Duodenal mucosa (tissue), 2 donors: ENCODE data around the gene FBF1.

ENCODE experiments used
- H3K27ac ChIP-seq: one replicate; pipeline ENCODE4 v1.7.0; 2013; ENCODE audit warnings: low read depth, low read length
- H3K27me3 ChIP-seq, 2 donors: one replicate each; pipeline ENCODE4 v1.7.0; 2013; ENCODE audit warnings: low read length in 2 of 2, control low read depth in 1 of 2; ENCODE audit not compliant: insufficient read depth in 2 of 2, control insufficient read depth in 1 of 2
- H3K36me3 ChIP-seq, 2 donors: one replicate each; pipeline ENCODE4 v1.7.0; 2013; ENCODE audit warnings: low read length in 2 of 2, control low read depth in 1 of 2; ENCODE audit not compliant: insufficient read depth in 2 of 2, control insufficient read depth in 1 of 2
- H3K4me1 ChIP-seq, 2 donors: one replicate each; pipeline ENCODE4 v1.7.0; 2013; ENCODE audit warnings: low read length in 2 of 2, control low read depth in 1 of 2; ENCODE audit not compliant: insufficient read depth in 2 of 2, control insufficient read depth in 1 of 2
- H3K4me3 ChIP-seq, 2 donors: one replicate each; pipeline ENCODE4 v1.7.0; 2013; ENCODE audit warnings: low read length in 2 of 2, low read depth in 1 of 2
- H3K9ac ChIP-seq, 2 donors: one replicate each; pipeline ENCODE4 v1.7.0; 2013; ENCODE audit warnings: low read length in 2 of 2, low read depth in 1 of 2
- H3K9me3 ChIP-seq, 2 donors: one replicate each; pipeline ENCODE4 v1.7.0; 2013; ENCODE audit warnings: low read length in 2 of 2, control low read depth in 1 of 2; ENCODE audit not compliant: control insufficient read depth in 1 of 2

FBF1 gene

GRCh38 chr17:75906143-75906884 is 34.5 kb downstream of the FBF1 start:
- peaks cover 20 to 24% of the 10 kb centered on the region in 2 donors for H3K4me1 ChIP-seq
- H3K9ac ChIP-seq, result no peak overlapping the region
- no peak overlapping the region for H3K27ac ChIP-seq
- peaks cover 11 to 14% of the 10 kb centered on the region in 2 donors for H3K36me3 ChIP-seq
- no peaks in the 10 kb centered on the region for H3K27me3 ChIP-seq
- H3K9me3 ChIP-seq, result no peaks in the 10 kb centered on the region
- H3K4me3 ChIP-seq, result no peak overlapping the region

- peaks cover 16 to 21% of the 10 kb centered on the region in 2 donors for H3K4me1 ChIP-seq
- no peaks in the 10 kb centered on the region for H3K9me3 ChIP-seq
- H3K4me3 ChIP-seq, result peak within 1 kb of the TSS; percentile 63 to 85
- H3K36me3 ChIP-seq, result peaks cover 13 to 25% of the 10 kb centered on the region in 2 donors
- no peaks in the 10 kb centered on the region for H3K27me3 ChIP-seq
- peak within 1 kb of the TSS; percentile 87 for H3K27ac ChIP-seq
- peak within 1 kb of the TSS; percentile 56 to 74 for H3K9ac ChIP-seq
These were observed 35.9 kb downstream of the FBF1 start, which contains the start of gene MRPL38 for GRCh38 chr17:75904749-75905521. Gene MRPL38, minus strand, starts transcription at chr17:75904884. Its CDS starts 9 bp downstream, at chr17:75904875.

GRCh38 chr17:75902406-75902805 is 38.4 kb downstream of the FBF1 start:
- Histone ChIP-seq H3K9me3 (no peaks in the 10 kb centered on the region), H3K9ac (no peak overlapping the region), H3K4me3 (no peak overlapping the region), H3K36me3 (peaks cover 26 to 41% of the 10 kb centered on the region in 2 donors), H3K4me1 (peaks cover 11 to 14% of the 10 kb centered on the region in 2 donors), H3K27me3 (no peaks in the 10 kb centered on the region), H3K27ac (no peak overlapping the region)

GRCh38 chr17:75901727-75902126 is 39.1 kb downstream of the FBF1 start:
- Histone ChIP-seq H3K27ac (no peak overlapping the region), H3K4me1 (peaks cover 14% of the 10 kb centered on the region in 2 donors), H3K9me3 (no peaks in the 10 kb centered on the region), H3K36me3 (peaks cover 26 to 41% of the 10 kb centered on the region in 2 donors), H3K9ac (no peak overlapping the region), H3K4me3 (no peak overlapping the region), H3K27me3 (no peaks in the 10 kb centered on the region)

GRCh38 chr17:75900691-75901533 is 39.9 kb downstream of the FBF1 start:
- Histone ChIP-seq H3K9me3 (no peaks in the 10 kb centered on the region), H3K36me3 (peaks cover 26 to 41% of the 10 kb centered on the region in 2 donors), H3K27me3 (no peaks in the 10 kb centered on the region), H3K4me3 (no peak overlapping the region), H3K27ac (no peak overlapping the region), H3K4me1 (peaks cover 13 to 14% of the 10 kb centered on the region in 2 donors), H3K9ac (no peak overlapping the region)

GRCh38 chr17:75899767-75900468 is 40.9 kb downstream of the FBF1 start:
- Histone ChIP-seq H3K9ac (no peak overlapping the region), H3K27ac (no peak overlapping the region), H3K4me1 (peaks cover 15 to 23% of the 10 kb centered on the region in 2 donors), H3K27me3 (no peaks in the 10 kb centered on the region), H3K4me3 (no peak overlapping the region), H3K36me3 (peaks cover 26 to 41% of the 10 kb centered on the region in 2 donors), H3K9me3 (no peaks in the 10 kb centered on the region)

- no peak overlapping the region for H3K9ac ChIP-seq
- peaks cover 26 to 41% of the 10 kb centered on the region in 2 donors for H3K36me3 ChIP-seq
- H3K27me3 ChIP-seq, result no peaks in the 10 kb centered on the region
- no peak overlapping the region for H3K4me3 ChIP-seq
- H3K27ac ChIP-seq, result no peak overlapping the region
- peaks cover 18 to 25% of the 10 kb centered on the region in 2 donors for H3K4me1 ChIP-seq
- no peaks in the 10 kb centered on the region for H3K9me3 ChIP-seq
These were observed 41.5 kb downstream of the FBF1 start for GRCh38 chr17:75899353-75899752.

- Histone ChIP-seq H3K36me3 (peaks cover 26 to 41% of the 10 kb centered on the region in 2 donors), H3K4me1 (peaks cover 19 to 21% of the 10 kb centered on the region in 2 donors), H3K9ac (no peak overlapping the region)
These were observed 42.1 kb downstream of the FBF1 start for GRCh38 chr17:75898791-75899190.

GRCh38 chr17:75898065-75898464 is 42.8 kb downstream of the FBF1 start:
- Histone ChIP-seq H3K9ac (no peak overlapping the region), H3K36me3 (peaks cover 26 to 41% of the 10 kb centered on the region in 2 donors)

More at GRCh38 chr17:75898791-75899190, 42.1 kb downstream of the FBF1 start:
- no peaks in the 10 kb centered on the region for H3K9me3 ChIP-seq
- no peak overlapping the region for H3K4me3 ChIP-seq
- no peaks in the 10 kb centered on the region for H3K27me3 ChIP-seq
- H3K27ac ChIP-seq, result no peak overlapping the region

More at GRCh38 chr17:75898065-75898464, 42.8 kb downstream of the FBF1 start:
- Histone ChIP-seq H3K27me3 (no peaks in the 10 kb centered on the region), H3K4me3 (no peak overlapping the region), H3K4me1 (peaks cover 17 to 21% of the 10 kb centered on the region in 2 donors), H3K27ac (no peak overlapping the region), H3K9me3 (no peaks in the 10 kb centered on the region)
